GM10266 (cell line): ENCODE results near the gene RABL6.

Experiments
- DNase-seq: peaks from one replicate; pipeline ENCODE4 v3.0.0; 2012; ENCODE audit errors: extremely low spot score
- TF ChIP-seq, protein P1 (sequence below): IDR thresholded peaks from 2 replicates; pipeline ENCODE4 v1.5.1; 2012; ENCODE audit warnings: mild to moderate bottlenecking, low read depth; ENCODE audit not compliant: control insufficient read depth, insufficient read depth; ENCODE audit errors: missing control alignments

The RABL6 gene

DNA sequence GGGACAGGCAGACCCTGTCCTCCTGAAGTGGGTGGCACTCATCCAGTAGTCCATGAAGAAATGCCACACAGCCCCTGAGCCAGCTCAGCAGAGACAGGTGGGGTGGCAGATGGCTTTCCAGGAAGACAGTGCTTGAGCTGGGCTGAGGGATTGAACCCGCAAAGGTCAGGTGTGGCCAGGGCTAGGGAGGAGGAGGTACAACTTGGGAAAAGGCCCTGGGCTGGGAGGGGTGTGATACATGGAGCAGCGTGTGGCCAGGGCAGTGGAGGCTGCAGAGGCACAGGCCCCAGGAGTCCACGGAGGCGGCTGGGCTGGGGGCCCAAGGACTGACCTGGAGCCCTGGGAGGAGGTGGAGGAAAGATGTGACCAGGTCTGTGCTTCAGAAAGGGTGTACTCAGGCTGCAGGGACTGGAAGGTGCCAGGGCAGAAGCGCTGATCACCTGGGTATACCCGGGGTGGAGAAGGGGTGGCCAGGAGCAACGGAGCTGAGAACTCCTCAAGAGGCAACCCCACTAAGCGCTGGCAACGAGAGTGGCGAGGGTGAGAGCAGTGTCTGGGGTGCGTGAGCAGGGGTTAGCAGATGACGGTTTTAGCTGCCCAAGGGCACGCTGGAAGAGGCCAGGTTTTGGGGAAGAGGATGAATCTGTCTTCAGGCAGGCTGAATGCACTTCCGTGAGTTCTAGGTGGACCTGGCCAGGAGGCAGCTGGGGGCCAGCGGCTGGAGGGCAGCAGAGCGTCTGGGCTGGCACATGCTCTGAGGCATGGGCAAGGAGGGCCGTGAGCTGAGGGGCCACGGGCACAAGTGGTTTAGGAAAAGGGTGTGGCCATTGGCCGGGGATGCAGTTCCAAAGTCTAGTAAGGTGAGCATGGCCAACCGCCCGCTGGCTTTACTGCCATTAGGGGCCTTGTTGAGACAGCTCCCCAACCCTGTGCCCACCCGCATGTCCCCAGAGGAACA, 3.9 kb upstream of the RABL6 start:
- TF ChIP-seq, protein P1, sequence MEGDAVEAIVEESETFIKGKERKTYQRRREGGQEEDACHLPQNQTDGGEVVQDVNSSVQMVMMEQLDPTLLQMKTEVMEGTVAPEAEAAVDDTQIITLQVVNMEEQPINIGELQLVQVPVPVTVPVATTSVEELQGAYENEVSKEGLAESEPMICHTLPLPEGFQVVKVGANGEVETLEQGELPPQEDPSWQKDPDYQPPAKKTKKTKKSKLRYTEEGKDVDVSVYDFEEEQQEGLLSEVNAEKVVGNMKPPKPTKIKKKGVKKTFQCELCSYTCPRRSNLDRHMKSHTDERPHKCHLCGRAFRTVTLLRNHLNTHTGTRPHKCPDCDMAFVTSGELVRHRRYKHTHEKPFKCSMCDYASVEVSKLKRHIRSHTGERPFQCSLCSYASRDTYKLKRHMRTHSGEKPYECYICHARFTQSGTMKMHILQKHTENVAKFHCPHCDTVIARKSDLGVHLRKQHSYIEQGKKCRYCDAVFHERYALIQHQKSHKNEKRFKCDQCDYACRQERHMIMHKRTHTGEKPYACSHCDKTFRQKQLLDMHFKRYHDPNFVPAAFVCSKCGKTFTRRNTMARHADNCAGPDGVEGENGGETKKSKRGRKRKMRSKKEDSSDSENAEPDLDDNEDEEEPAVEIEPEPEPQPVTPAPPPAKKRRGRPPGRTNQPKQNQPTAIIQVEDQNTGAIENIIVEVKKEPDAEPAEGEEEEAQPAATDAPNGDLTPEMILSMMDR: no peak
- peak; percentile 5 for DNase-seq

DNA sequence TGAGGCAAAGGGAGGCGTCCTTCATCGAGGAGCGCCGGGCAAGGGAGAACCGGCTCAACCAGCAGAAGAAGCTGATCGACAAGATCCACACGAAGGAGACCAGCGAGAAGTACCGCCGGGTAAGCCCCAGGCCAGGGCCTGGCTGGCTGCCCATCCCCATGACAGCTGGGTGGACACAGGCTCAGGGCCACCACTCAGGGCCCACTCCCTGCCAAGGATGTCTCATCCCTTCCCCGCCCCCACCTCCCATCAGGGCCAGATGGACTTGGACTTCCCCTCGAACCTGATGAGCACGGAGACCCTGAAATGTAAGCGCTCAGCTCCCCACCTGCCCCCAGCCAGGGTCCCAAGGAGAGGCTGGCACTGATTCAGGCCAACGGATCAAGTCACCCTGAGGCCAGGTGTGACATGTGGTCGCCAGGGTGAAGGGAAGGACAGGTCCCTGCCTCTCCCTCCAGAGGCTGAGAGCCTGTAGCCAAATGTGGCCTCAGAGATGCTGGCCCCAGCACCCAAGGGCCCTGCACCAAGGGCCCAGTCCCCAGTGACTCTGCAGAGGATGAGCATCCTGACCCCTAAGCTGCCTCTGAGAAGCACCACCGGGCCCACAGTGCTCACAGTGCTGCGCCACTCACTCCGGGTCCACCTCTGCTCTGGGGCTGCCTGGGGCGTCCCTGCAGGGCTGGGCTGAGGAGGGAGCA, 3.1 kb upstream of the RABL6 start:
- DNase-seq: no peak
- TF ChIP-seq, protein P1: no peak

DNA sequence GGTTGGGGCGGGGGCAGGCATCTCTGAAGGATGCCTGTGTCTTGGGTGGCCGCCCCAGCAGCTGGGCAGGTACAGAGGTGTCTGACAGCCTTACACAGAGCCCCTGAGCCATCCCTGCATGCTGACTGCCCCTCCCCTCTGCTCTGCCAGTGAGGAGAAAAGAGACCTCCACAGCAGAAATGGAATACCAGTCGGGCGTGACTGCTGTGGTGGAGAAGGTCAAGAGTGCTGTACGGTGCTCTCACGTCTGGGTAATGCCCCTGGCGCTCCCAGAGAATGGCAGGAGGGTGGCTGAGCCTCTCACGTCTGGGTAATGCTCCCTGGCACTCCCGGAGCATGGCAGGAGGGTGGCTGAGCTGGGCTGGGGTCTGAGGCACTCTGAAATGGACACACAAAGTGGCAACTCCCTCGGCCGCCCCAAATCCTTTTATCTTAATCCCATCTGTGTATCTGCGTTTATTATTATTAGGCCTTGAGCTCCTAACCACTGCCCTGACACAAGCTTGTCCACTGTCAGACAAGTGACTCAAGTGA, 2.5 kb upstream of the RABL6 start:
- TF ChIP-seq, protein P1: no peak
- no peak for DNase-seq

DNA sequence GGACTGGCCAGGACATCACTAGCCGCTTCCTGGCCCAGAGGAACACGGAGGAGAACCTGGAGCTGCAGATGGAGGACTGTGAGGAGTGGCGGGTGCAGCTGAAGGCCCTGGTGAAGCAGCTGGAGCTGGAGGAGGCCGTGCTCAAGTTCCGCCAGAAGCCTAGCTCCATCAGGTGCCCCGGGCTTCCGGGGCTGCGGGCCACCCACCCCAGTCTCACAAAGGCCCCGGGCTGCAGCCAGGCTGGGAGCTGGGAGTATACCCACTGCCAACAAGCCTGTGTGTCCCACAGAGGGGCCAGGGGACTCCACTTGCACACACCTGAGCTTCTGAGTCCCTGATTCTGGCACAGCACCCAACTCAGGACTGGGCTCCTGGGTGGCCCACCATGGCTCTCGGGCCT, 1.7 kb upstream of the RABL6 start:
- TF ChIP-seq, protein P1: no peak
- DNase-seq: no peak

DNA sequence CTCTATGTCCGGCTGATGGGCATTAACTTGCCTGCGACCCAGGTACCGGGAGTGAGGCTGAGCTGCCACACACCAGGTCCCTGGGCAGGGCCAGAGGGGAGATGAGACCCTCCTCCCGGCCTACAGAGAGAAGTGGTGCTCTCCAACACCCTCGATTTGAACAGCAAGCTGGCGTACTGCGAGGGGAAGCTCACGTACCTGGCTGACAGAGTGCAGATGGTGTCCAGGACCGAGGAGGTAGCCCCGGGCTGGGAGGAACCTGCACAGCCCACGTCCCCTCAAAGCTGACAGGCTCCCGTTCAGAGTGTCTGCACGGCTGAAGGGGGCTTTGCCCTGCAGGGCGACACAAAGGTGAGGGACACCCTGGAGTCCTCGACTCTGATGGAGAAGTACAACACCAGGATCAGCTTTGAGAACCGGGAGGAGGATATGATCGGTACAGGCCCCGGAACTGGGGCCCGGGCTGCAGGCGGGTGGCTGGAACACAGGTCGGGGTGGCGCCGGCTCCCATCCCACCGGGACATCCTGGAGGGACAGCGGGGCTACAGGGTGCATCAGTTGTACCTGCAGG, 1.0 kb upstream of the RABL6 start:
- no peak for DNase-seq
- TF ChIP-seq, protein P1: no peak

DNA sequence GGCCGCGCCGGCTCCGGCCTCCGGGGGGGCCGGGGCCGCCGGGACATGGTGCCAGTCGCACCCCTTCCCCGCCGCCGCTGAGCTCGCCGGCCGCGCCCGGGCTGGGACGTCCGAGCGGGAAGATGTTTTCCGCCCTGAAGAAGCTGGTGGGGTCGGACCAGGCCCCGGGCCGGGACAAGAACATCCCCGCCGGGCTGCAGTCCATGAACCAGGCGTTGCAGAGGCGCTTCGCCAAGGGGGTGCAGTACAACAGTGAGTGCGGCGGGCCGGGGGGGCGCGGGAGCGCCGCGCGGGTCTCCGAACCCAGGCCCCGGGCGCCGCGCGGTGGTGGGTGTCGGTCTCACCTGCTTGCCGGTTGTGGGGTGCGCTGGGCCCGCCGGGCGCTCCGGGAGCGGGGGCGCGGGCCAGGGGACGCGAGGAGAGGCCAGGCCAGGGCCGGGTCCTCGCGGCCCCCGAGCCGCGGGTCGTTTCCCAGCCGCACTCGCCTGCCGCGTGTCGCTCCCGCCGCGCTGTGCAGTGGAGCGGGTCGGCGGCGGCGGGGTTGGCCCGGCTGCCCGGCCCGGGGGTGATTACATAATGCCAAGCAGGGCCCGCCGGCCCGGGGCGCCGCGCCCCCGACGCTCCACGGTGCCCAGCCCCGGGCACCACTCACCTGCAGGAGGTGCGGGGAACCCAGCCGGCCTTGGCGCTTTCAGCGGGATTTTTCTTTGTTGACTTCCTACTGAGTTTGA, 492 bp downstream of the RABL6 start:
- TF ChIP-seq, protein P1: no peak
- DNase-seq: peak; percentile 65
